Astrocyte (in vitro differentiated cells and primary cell): ENCODE measurements around the gene KNL1. TPM values are rescaled to one million over a fixed set of nuclear protein-coding genes. Genes with fewer than 3 reads are reported as not detected.
"Not testable (repeated sequence)": the region's sequence is repeated elsewhere in the genome, so short reads cannot be mapped to it uniquely, and the experiment has no call there.

Experiments
- DNase-seq: peaks from one replicate; pipeline ENCODE4 v3.0.0-alpha.2; 2010; ENCODE audit warnings: low read depth
- FAIRE-seq: peaks from 2 replicates; lab custom pipeline; 2011; peaks lifted over from hg19 to GRCh38; lab: Jason Lieb, UNC
- H2AFZ ChIP-seq: 2 replicates; pipeline ENCODE4 v1.6.0; 2012; ENCODE audit warnings: low read depth, low read length, inconsistent platforms
- H3K27ac ChIP-seq: 2 replicates; pipeline ENCODE4 v1.5.1; 2011; ENCODE audit warnings: low read depth, low read length, inconsistent platforms
- H3K27me3 ChIP-seq: 2 replicates; pipeline ENCODE4 v1.6.0; 2011; ENCODE audit warnings: low read length, inconsistent platforms; ENCODE audit not compliant: insufficient read depth
- H3K36me3 ChIP-seq: 2 replicates; pipeline ENCODE4 v1.5.1; 2011; ENCODE audit warnings: low read length, inconsistent platforms; ENCODE audit not compliant: insufficient read depth
- H3K4me1 ChIP-seq: 2 replicates; pipeline ENCODE4 v1.5.1; 2011; ENCODE audit warnings: low read length, inconsistent platforms; ENCODE audit not compliant: insufficient read depth
- H3K4me2 ChIP-seq: 2 replicates; pipeline ENCODE4 v1.6.0; 2012; ENCODE audit warnings: low read length, inconsistent platforms
- H3K4me3 ChIP-seq: 2 replicates; pipeline ENCODE4 v1.5.1; 2011; ENCODE audit warnings: low read depth, mild to moderate bottlenecking, low read length, inconsistent platforms; ENCODE audit not compliant: insufficient read depth
- H3K79me2 ChIP-seq: 2 replicates; pipeline ENCODE4 v1.6.0; 2012; ENCODE audit warnings: mild to moderate bottlenecking, low read length, inconsistent platforms; ENCODE audit not compliant: insufficient read depth
- H3K9ac ChIP-seq: 2 replicates; pipeline ENCODE4 v1.6.0; 2012; ENCODE audit warnings: mild to moderate bottlenecking, low read length, inconsistent platforms
- H3K9me3 ChIP-seq: 2 replicates; pipeline ENCODE4 v1.5.1; 2012; ENCODE audit warnings: low read depth, mild to moderate bottlenecking, low read length, inconsistent platforms; ENCODE audit not compliant: insufficient read depth
- H4K20me1 ChIP-seq: 2 replicates; pipeline ENCODE4 v1.6.0; 2012; ENCODE audit warnings: low read length, inconsistent platforms; ENCODE audit not compliant: insufficient read depth
- H3K27ac Mint-ChIP-seq: one replicate; pipeline ENCODE4 v1.8.0; 2021; ENCODE audit warnings: mild to moderate bottlenecking, mixed read lengths; ENCODE audit not compliant: unreplicated experiment
- H3K27me3 Mint-ChIP-seq: one replicate; pipeline ENCODE4 v1.8.0; 2021; ENCODE audit warnings: low read depth, mixed read lengths; ENCODE audit not compliant: unreplicated experiment
- H3K36me3 Mint-ChIP-seq: one replicate; pipeline ENCODE4 v1.8.0; 2021; ENCODE audit warnings: low read depth, mixed read lengths; ENCODE audit not compliant: unreplicated experiment
- H3K4me1 Mint-ChIP-seq: one replicate; pipeline ENCODE4 v1.8.0; 2021; ENCODE audit warnings: low read depth, mixed read lengths; ENCODE audit not compliant: unreplicated experiment
- H3K4me3 Mint-ChIP-seq: one replicate; pipeline ENCODE4 v1.8.0; 2021; ENCODE audit warnings: mild to moderate bottlenecking, moderate library complexity, mixed read lengths; ENCODE audit not compliant: unreplicated experiment
- H3K9me3 Mint-ChIP-seq: one replicate; pipeline ENCODE4 v1.8.0; 2021; ENCODE audit warnings: mild to moderate bottlenecking, mixed read lengths; ENCODE audit not compliant: unreplicated experiment
- EZH2 ChIP-seq: IDR thresholded peaks from 2 replicates; pipeline ENCODE4 v1.6.1; 2012; ENCODE audit warnings: mild to moderate bottlenecking, low read length, inconsistent platforms; ENCODE audit not compliant: insufficient read depth
- total RNA-seq: library from RNA; stranded (reverse); gene quantifications from 2 replicates; pipeline ENCODE4 v1.2.1, GENCODE V29; 2021
- TF ChIP-seq, protein P1 (sequence below): IDR thresholded peaks from 2 replicates; pipeline ENCODE4 v1.5.1; 2011; ENCODE audit warnings: low read depth, mild to moderate bottlenecking, inconsistent platforms, low read length, moderate library complexity; ENCODE audit not compliant: insufficient read depth

KNL1 gene
- total RNA-seq, 1 donor from 2014 or later, result 3.3 TPM

DNA sequence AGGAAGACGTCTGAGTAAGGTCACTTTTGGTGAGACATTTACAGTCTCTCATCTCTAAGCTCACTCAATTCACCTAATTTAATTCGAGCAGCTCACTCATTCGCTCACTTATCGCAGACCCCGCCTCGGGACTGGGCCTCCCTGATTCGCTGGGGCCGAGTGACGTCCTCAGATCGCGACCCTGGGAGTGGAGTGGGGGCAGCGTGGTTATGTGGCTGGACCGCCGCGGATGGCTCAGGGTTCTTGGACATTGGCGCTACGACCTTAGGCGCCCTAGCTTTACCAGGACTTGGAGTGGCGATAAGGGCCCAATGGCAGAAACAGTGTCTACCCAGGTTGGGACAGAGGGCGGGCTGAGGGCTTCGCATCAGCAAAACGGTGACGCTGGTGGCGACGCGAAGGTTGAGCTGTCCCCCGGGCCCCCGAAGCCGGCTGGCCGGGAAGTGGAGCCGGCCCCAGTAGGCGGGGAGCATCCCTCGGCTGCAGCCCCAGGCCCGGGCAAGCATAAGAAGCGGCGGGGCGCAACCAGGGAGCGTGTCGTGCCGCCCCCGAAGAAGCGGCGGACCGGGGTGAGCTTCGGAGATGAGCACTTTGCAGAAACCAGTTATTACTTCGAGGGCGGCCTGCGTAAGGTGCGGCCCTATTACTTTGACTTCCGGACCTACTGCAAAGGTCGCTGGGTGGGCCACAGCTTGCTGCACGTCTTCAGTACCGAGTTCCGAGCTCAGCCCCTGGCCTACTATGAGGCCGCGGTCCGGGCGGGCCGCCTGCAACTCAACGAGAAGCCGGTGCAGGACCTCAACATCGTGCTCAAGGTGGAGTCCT is 24.7 kb upstream of the KNL1 start, which contains the start of gene RPUSD2:
Gene RPUSD2 (plus strand): TSS at position 171 of the 825 bp plus-strand sequence. CDS start 39 bp downstream, at position 210.
- no peaks in the 10 kb centered on the region for H3K9me3 ChIP-seq
- H3K36me3 ChIP-seq, result peaks cover 5% of the 10 kb centered on the region
- peak within 1 kb of the TSS; percentile 97 for H2AFZ ChIP-seq
- H3K27ac ChIP-seq, result peak within 1 kb of the TSS; percentile 84
- H3K4me2 ChIP-seq, result peak within 1 kb of the TSS; percentile 92
- peak within 1 kb of the TSS; percentile 88 for H3K9ac ChIP-seq
- peak within 1 kb of the TSS; percentile 91 for H3K4me3 ChIP-seq
- peak within 1 kb of the TSS; percentile 94 for H3K27ac Mint-ChIP-seq
- peaks cover 7% of the 10 kb centered on the region for H3K36me3 Mint-ChIP-seq
- peaks cover 29% of the 10 kb centered on the region for H3K79me2 ChIP-seq
- peaks cover 10% of the 10 kb centered on the region for H4K20me1 ChIP-seq
- no peaks in the 10 kb centered on the region for H3K27me3 Mint-ChIP-seq
- peaks cover 3% of the 10 kb centered on the region for H3K27me3 ChIP-seq
- no peaks in the 10 kb centered on the region for H3K4me1 Mint-ChIP-seq
- TF ChIP-seq, protein P1, sequence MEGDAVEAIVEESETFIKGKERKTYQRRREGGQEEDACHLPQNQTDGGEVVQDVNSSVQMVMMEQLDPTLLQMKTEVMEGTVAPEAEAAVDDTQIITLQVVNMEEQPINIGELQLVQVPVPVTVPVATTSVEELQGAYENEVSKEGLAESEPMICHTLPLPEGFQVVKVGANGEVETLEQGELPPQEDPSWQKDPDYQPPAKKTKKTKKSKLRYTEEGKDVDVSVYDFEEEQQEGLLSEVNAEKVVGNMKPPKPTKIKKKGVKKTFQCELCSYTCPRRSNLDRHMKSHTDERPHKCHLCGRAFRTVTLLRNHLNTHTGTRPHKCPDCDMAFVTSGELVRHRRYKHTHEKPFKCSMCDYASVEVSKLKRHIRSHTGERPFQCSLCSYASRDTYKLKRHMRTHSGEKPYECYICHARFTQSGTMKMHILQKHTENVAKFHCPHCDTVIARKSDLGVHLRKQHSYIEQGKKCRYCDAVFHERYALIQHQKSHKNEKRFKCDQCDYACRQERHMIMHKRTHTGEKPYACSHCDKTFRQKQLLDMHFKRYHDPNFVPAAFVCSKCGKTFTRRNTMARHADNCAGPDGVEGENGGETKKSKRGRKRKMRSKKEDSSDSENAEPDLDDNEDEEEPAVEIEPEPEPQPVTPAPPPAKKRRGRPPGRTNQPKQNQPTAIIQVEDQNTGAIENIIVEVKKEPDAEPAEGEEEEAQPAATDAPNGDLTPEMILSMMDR, result no peak
- no peak for TF ChIP-seq EZH2
- peak; percentile 83 for DNase-seq
- H3K4me1 ChIP-seq, result peaks cover 9% of the 10 kb centered on the region
- peaks cover 3% of the 10 kb centered on the region for H3K9me3 Mint-ChIP-seq
- H3K4me3 Mint-ChIP-seq, result peak within 1 kb of the TSS; percentile 94
- FAIRE-seq, result no peak

- Histone ChIP-seq H3K4me2 (no peak overlapping the region), H3K4me1 (peaks cover 7% of the 10 kb centered on the region), H3K27me3 (no peaks in the 10 kb centered on the region), H3K4me3 (no peak overlapping the region), H4K20me1 (peaks cover 10% of the 10 kb centered on the region), H3K9me3 (no peaks in the 10 kb centered on the region), H3K27ac (no peak overlapping the region), H2AFZ (no peak overlapping the region), H3K79me2 (peaks cover 16% of the 10 kb centered on the region), H3K36me3 (peaks cover 5% of the 10 kb centered on the region), H3K9ac (no peak overlapping the region)
- peaks cover 7% of the 10 kb centered on the region for H3K36me3 Mint-ChIP-seq
- DNase-seq (no peak), FAIRE-seq (no peak)
- no peak for TF ChIP-seq EZH2
- no peaks in the 10 kb centered on the region for H3K27me3 Mint-ChIP-seq
- peaks cover 2% of the 10 kb centered on the region for H3K9me3 Mint-ChIP-seq
- no peak overlapping the region for H3K27ac Mint-ChIP-seq
- H3K4me1 Mint-ChIP-seq, result no peaks in the 10 kb centered on the region
- no peak overlapping the region for H3K4me3 Mint-ChIP-seq
Observed at GRCh38 chr15:40575113-40575512, 18.9 kb upstream of the KNL1 start.

DNA sequence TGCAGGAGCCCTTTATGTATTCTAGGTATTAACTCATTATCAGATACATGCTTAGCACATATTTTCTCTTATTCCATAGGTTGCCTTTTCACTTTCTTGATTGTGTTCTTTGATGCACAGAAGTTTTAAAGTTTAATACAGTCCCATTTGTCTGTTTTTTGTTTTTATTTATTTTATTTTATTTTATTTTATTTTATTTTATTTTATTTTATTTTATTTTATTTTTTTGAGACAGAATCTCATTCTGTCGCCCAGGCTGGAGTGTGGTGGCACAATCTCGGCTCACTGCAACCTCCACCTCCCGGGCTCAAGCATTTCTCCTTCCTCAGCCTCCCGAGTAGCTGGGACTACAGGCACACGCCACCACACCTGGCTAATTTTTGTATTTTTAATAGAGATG is 17.1 kb upstream of the KNL1 start:
- not testable (repeated sequence) for H3K79me2 ChIP-seq, FAIRE-seq, H3K9me3 ChIP-seq, H3K27ac ChIP-seq, H3K4me2 ChIP-seq, H3K27me3 Mint-ChIP-seq, H3K4me1 ChIP-seq, H4K20me1 ChIP-seq, H3K36me3 Mint-ChIP-seq, H3K36me3 ChIP-seq, H3K9me3 Mint-ChIP-seq, H3K4me3 Mint-ChIP-seq, H3K9ac ChIP-seq, DNase-seq, H3K27ac Mint-ChIP-seq, H2AFZ ChIP-seq, H3K4me1 Mint-ChIP-seq, H3K27me3 ChIP-seq, H3K4me3 ChIP-seq
